ENCODE measurements around the gene MAD1L1. TPM values are rescaled to one million over a fixed set of nuclear protein-coding genes. Genes with fewer than 3 reads are reported as not detected.

The MAD1L1 gene
- total RNA-seq, 2 donors from 2014 or later, result 59.1 to 61.4 TPM

DNA sequence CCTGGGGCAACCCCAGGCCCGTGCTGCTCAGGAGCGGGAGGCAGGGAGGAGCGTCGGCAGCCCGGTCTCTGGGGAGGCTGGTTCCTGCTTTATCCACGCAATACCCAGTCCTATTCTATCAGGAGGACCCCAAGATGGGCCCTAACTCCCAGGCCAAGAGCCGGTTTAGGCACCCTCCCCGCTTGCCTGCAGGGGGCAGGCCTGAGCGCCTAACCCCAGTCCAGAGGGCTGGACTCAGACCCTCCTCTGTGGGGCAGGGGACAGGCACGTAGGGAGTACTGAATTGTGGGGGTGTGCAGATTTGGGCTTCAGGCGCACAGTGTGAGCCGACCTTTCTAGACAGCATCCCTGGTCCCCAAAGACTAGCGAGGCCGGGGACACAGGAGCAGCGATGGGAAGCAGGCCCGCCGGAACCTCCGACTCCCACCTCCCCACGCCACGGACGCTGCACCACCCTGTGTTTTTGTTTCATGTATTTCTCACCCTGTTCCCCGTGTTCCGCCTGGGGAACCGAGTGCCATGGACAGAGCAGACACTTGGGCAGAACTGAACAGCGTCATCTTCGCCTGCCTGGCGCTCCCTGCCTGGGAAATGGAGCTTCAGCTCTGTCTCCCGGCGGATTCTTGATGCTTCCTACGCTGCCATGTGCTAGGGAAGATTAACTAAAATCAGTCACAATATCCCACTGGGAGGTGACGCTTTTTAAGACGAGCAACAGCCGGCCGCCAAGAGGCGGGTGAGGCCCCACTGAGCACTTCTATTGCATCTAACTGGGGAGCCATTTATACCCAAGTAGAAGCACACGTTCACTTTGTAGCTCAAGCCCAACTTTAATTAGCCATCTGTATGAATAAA is 14.6 kb upstream of the MAD1L1 start:
- peak; percentile 91 for DNase-seq
- Histone ChIP-seq H3K27me3 (ENCODE audit: control insufficient read depth, insufficient read depth, low read length, poor library complexity, severe bottlenecking) (no peaks in the 10 kb centered on the region), H3K36me3 (ENCODE audit: control insufficient read depth, insufficient read depth, low read length) (peaks cover 8% of the 10 kb centered on the region), H3K9me3 (ENCODE audit: control insufficient read depth, low read length) (no peaks in the 10 kb centered on the region), H3K27ac (ENCODE audit: low read depth, low read length) (peak overlapping the region; percentile 17), H3K4me1 (ENCODE audit: control insufficient read depth, insufficient read depth, low read length) (no peaks in the 10 kb centered on the region), H3K9ac (ENCODE audit: extremely low read depth, low read length, poor library complexity, severe bottlenecking) (no peak overlapping the region), H3K4me3 (ENCODE audit: low read length) (no peak overlapping the region)
- TF ChIP-seq CTCF (conservative IDR thresholded peaks at IDR 0.05), result peak; percentile 95
- Mint-ChIP-seq H3K27me3 (ENCODE audit: insufficient read depth) (no peaks in the 10 kb centered on the region), H3K27ac (peak overlapping the region; percentile 48), H3K4me3 (no peak overlapping the region), H3K9me3 (no peaks in the 10 kb centered on the region), H3K4me1 (peaks cover 8% of the 10 kb centered on the region), H3K36me3 (ENCODE audit: low read depth) (peaks cover 24% of the 10 kb centered on the region)
- WGBS, 2 experiments (ENCODE audit: insufficient coverage in 1 of 2, insufficient read length in 1 of 2), result 77 to 85% methylated on average over 28 to 36 of the region's 36 CpGs

DNA sequence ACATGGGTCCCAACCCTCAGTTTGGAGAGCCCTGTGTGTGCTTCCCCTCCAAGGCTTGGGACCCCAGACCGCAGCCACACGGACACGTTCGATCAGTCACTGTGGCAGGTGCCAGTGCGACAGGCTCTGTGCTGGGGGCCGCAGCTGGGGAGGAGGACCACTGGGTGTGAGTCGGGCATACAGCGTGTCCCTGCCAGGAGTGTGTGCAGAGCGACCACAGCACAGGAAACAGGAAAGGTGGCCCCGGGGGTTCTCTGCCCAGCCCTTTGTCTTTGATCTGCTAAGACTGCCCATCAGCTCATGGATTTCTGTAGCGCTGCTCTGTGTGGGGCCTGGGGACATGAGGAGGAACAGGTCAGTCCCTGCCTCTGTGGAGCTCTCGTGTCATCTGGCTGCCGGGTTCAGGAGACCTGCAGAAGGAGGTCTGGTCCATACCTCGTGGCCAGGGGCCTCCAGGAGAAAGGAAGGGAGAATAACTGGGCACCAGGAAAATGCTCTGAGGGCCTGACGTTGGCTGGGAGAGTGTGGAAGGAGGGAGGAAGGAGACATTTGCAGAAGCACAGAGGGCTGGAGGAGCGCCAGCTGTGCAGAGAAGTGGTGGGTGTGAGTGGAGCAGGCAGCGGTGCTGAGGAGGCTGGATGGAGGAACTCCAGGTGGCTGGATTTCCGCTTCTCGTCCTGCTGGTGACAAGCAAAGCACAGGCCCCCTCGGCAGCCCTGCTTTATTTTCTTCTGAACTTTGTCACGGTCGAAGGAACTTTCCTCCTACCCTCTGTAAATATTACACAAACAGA is 13.3 kb upstream of the MAD1L1 start:
- H3K4me3 Mint-ChIP-seq, result no peak overlapping the region
- no peaks in the 10 kb centered on the region for H3K9me3 Mint-ChIP-seq
- no peak for DNase-seq
- H3K27me3 Mint-ChIP-seq (ENCODE audit: insufficient read depth), result no peaks in the 10 kb centered on the region
- H3K36me3 Mint-ChIP-seq (ENCODE audit: low read depth), result peaks cover 19% of the 10 kb centered on the region
- 89 to 91% methylated on average over 17 to 22 of the region's 22 CpGs for WGBS, 2 experiments (ENCODE audit: insufficient coverage in 1 of 2, insufficient read length in 1 of 2)
- H3K27ac Mint-ChIP-seq, result no peak overlapping the region
- Histone ChIP-seq H3K36me3 (ENCODE audit: control insufficient read depth, insufficient read depth, low read length) (peaks cover 4% of the 10 kb centered on the region), H3K4me1 (ENCODE audit: control insufficient read depth, insufficient read depth, low read length) (no peaks in the 10 kb centered on the region), H3K9ac (ENCODE audit: extremely low read depth, low read length, poor library complexity, severe bottlenecking) (no peak overlapping the region), H3K4me3 (ENCODE audit: low read length) (no peak overlapping the region), H3K9me3 (ENCODE audit: control insufficient read depth, low read length) (no peaks in the 10 kb centered on the region), H3K27ac (ENCODE audit: low read depth, low read length) (peak overlapping the region; percentile 10), H3K27me3 (ENCODE audit: control insufficient read depth, insufficient read depth, low read length, poor library complexity, severe bottlenecking) (no peaks in the 10 kb centered on the region)
- no peak for TF ChIP-seq CTCF (conservative IDR thresholded peaks at IDR 0.05)
- H3K4me1 Mint-ChIP-seq, result peaks cover 8% of the 10 kb centered on the region

DNA sequence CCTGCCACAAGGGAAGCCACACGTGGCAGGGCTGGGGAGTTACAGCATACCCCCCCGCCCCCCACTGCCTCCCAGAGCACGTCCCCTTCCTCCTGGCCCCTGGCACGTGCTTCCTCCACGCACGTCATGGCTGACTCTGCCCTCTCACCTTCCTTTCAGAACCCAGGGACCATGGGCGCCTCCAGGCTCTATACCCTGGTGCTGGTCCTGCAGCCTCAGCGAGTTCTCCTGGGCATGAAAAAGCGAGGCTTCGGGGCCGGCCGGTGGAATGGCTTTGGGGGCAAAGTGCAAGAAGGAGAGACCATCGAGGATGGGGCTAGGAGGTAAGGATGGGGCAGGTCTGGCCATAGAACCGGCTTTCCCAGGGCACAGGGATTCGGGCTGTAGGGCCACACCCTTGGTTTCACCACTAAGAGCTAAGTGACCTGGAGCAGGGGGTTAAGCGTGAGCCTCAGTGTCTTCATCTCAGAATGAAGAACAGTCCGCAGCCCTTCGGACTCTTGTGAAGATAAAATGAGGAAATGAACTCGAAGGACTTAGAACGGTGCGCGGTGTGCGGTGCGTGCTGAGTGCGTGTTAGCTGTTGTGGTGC is 11.8 kb upstream of the MAD1L1 start:
- Histone ChIP-seq H3K9ac (ENCODE audit: extremely low read depth, low read length, poor library complexity, severe bottlenecking) (no peak overlapping the region), H3K9me3 (ENCODE audit: control insufficient read depth, low read length) (no peaks in the 10 kb centered on the region), H3K36me3 (ENCODE audit: control insufficient read depth, insufficient read depth, low read length) (peaks cover 9% of the 10 kb centered on the region), H3K4me1 (ENCODE audit: control insufficient read depth, insufficient read depth, low read length) (no peaks in the 10 kb centered on the region), H3K27me3 (ENCODE audit: control insufficient read depth, insufficient read depth, low read length, poor library complexity, severe bottlenecking) (no peaks in the 10 kb centered on the region), H3K4me3 (ENCODE audit: low read length) (no peak overlapping the region), H3K27ac (ENCODE audit: low read depth, low read length) (no peak overlapping the region)
- TF ChIP-seq CTCF (conservative IDR thresholded peaks at IDR 0.05), result no peak
- 90 to 97% methylated on average over 21 to 25 of the region's 25 CpGs for WGBS, 2 experiments (ENCODE audit: insufficient coverage in 1 of 2, insufficient read length in 1 of 2)
- DNase-seq, result no peak
- Mint-ChIP-seq H3K36me3 (ENCODE audit: low read depth) (peaks cover 16% of the 10 kb centered on the region), H3K27me3 (ENCODE audit: insufficient read depth) (no peaks in the 10 kb centered on the region), H3K4me3 (no peak overlapping the region), H3K27ac (no peak overlapping the region), H3K4me1 (peaks cover 8% of the 10 kb centered on the region), H3K9me3 (no peaks in the 10 kb centered on the region)

Data from endodermal cell (in vitro differentiated cells).